Mammary epithelial cell (primary cell): ENCODE measurements around the gene EED.

ENCODE experiments used
- EZH2 ChIP-seq: IDR thresholded peaks from 2 replicates; pipeline ENCODE4 v1.6.1; 2012; ENCODE audit warnings: low read length, inconsistent platforms, borderline replicate concordance
- TF ChIP-seq, protein P1 (sequence below), 2 donors: IDR thresholded peaks in 1 of 2; conservative IDR thresholded peaks in 1 of 2; 2 replicates each; pipeline ENCODE4 v1.5.1; 2011 to 2012; ENCODE audit warnings: inconsistent platforms in 2 of 2, low read length in 2 of 2, mild to moderate bottlenecking in 2 of 2, control low read depth in 1 of 2, low read depth in 1 of 2; ENCODE audit not compliant: insufficient read depth in 1 of 2; ENCODE audit errors: extremely low read depth in 1 of 2

GRCh38 chr11:86313793-86314192, 69.2 kb downstream of the EED start:
- TF ChIP-seq, protein P1, sequence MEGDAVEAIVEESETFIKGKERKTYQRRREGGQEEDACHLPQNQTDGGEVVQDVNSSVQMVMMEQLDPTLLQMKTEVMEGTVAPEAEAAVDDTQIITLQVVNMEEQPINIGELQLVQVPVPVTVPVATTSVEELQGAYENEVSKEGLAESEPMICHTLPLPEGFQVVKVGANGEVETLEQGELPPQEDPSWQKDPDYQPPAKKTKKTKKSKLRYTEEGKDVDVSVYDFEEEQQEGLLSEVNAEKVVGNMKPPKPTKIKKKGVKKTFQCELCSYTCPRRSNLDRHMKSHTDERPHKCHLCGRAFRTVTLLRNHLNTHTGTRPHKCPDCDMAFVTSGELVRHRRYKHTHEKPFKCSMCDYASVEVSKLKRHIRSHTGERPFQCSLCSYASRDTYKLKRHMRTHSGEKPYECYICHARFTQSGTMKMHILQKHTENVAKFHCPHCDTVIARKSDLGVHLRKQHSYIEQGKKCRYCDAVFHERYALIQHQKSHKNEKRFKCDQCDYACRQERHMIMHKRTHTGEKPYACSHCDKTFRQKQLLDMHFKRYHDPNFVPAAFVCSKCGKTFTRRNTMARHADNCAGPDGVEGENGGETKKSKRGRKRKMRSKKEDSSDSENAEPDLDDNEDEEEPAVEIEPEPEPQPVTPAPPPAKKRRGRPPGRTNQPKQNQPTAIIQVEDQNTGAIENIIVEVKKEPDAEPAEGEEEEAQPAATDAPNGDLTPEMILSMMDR (conservative IDR thresholded peaks at IDR 0.05 in 1 of 2, IDR thresholded peaks at IDR 0.05 in 1 of 2; ENCODE audit: extremely low read depth in 1 of 2, insufficient read depth in 1 of 2, low read depth in 1 of 2, low read length in 2 of 2) = no peak
- TF ChIP-seq EZH2 = no peak
